ENCODE results near the gene RPS3.

RPS3 gene

DNA sequence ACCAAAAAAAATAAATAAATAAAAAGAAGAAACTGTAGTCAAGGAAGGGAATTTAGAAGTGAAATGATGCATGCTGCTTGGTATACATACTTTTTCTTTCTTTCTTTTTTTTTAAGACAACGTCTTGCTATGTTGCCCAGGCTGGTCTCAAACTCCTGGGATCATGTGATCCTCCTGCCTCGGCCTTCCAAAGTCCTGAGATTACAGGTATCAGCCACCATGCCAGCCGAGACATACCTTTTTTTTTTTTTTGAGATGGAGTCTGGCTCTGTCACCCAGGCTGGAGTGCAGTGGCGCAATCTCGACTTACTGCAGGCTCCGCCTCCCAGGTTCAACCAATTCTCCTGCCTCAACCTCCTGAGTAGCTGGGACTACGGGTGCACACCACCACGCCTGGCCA is 26.1 kb upstream of the RPS3 start:
- no peak overlapping the region for H3K4me3 ChIP-seq (ENCODE audit: insufficient read depth in 1 of 2, low read depth in 1 of 2, low read length in 2 of 2)
- H2BK15ac ChIP-seq (ENCODE audit: low read depth, poor library complexity, severe bottlenecking): no peak overlapping the region
- H3K27ac ChIP-seq (ENCODE audit: low read length, poor library complexity, severe bottlenecking): no peak overlapping the region
- no peak overlapping the region for H3K14ac ChIP-seq (ENCODE audit: low read length in 2 of 2)
- no peak overlapping the region for H3K9ac ChIP-seq (ENCODE audit: low read length)
- no peak overlapping the region for H3K4me2 ChIP-seq (ENCODE audit: low read length, poor library complexity, severe bottlenecking)
- H2BK5ac ChIP-seq (ENCODE audit: low read depth, low read length, poor library complexity, severe bottlenecking): no peak overlapping the region
- no peak overlapping the region for H3K23ac ChIP-seq (ENCODE audit: low read length in 2 of 2)
- no peak for DNase-seq
- no peak overlapping the region for H2BK12ac ChIP-seq (ENCODE audit: low read length in 2 of 2)
- no peaks in the 10 kb centered on the region for H3K27me3 ChIP-seq (ENCODE audit: control insufficient read depth in 1 of 2, insufficient read depth in 1 of 2, low read length in 2 of 2)
- H3K36me3 ChIP-seq (ENCODE audit: control insufficient read depth in 1 of 2, insufficient read depth in 2 of 2, low read depth in 1 of 2, low read length in 2 of 2): no peaks in the 10 kb centered on the region
- no peak overlapping the region for H2BK120ac ChIP-seq (ENCODE audit: low read depth, low read length)
- H3K9me3 ChIP-seq (ENCODE audit: control insufficient read depth, low read length): peaks cover 11% of the 10 kb centered on the region
- no peak overlapping the region for H3K18ac ChIP-seq (ENCODE audit: low read depth in 1 of 2, low read length in 2 of 2)
- WGBS: 90% methylated on average over 5 of the region's 8 CpGs
- no peak overlapping the region for H4K8ac ChIP-seq (ENCODE audit: low read length)
- H4K91ac ChIP-seq (ENCODE audit: low read length): no peak overlapping the region
- peaks cover 1% of the 10 kb centered on the region for H3K4me1 ChIP-seq (ENCODE audit: control insufficient read depth, insufficient read depth, low read depth, low read length)
- H3K4ac ChIP-seq (ENCODE audit: low read depth in 1 of 2, low read length in 2 of 2): no peak overlapping the region
- no peak overlapping the region for H2AFZ ChIP-seq (ENCODE audit: low read depth, low read length)
- H3K79me1 ChIP-seq (replicated peaks; ENCODE audit: low read length, poor library complexity, severe bottlenecking): no peaks in the 10 kb centered on the region
- no peak overlapping the region for H2AK5ac ChIP-seq (ENCODE audit: low read length, severe bottlenecking)

DNA sequence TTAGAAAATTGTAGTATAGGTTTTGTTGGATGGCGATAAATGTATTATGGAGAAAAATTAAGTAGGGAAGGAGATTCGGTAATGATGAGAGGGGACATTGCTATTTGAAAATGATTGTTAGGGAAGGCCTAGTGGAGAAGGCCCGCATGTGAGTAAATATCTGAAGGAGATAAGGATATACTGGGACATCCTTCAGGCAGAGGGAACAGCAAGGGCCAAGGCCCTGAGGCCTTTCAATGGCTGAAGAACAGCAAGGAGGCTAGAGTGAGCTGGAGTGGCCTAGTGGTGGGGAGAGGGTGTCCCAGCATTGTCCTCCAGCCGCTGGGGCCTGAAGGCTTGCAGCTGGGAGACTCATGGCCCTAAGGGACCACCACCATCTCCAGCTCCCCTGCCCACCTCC is 24.7 kb upstream of the RPS3 start:
- no peak overlapping the region for H3K23ac ChIP-seq (ENCODE audit: low read length in 2 of 2)
- H3K9ac ChIP-seq (ENCODE audit: low read length): no peak overlapping the region
- DNase-seq: no peak
- H2AK5ac ChIP-seq (ENCODE audit: low read length, severe bottlenecking): no peak overlapping the region
- 100% methylated on average over 4 of the region's 4 CpGs for WGBS
- H3K4me3 ChIP-seq (ENCODE audit: insufficient read depth in 1 of 2, low read depth in 1 of 2, low read length in 2 of 2): no peak overlapping the region
- H2BK12ac ChIP-seq (ENCODE audit: low read length in 2 of 2): peak overlapping the region in 1 of 2 experiments; percentile 15
- no peak overlapping the region for H2BK15ac ChIP-seq (ENCODE audit: low read depth, poor library complexity, severe bottlenecking)
- peak overlapping the region in 1 of 2 experiments; percentile 49 for H3K4ac ChIP-seq (ENCODE audit: low read depth in 1 of 2, low read length in 2 of 2)
- no peaks in the 10 kb centered on the region for H3K79me1 ChIP-seq (replicated peaks; ENCODE audit: low read length, poor library complexity, severe bottlenecking)
- H3K36me3 ChIP-seq (ENCODE audit: control insufficient read depth in 1 of 2, insufficient read depth in 2 of 2, low read depth in 1 of 2, low read length in 2 of 2): no peaks in the 10 kb centered on the region
- peak overlapping the region in 1 of 2 experiments; percentile 48 for H3K18ac ChIP-seq (ENCODE audit: low read depth in 1 of 2, low read length in 2 of 2)
- H3K27ac ChIP-seq (ENCODE audit: low read length, poor library complexity, severe bottlenecking): no peak overlapping the region
- no peak overlapping the region for H4K91ac ChIP-seq (ENCODE audit: low read length)
- no peak overlapping the region for H2AFZ ChIP-seq (ENCODE audit: low read depth, low read length)
- H3K14ac ChIP-seq (ENCODE audit: low read length in 2 of 2): no peak overlapping the region
- no peak overlapping the region for H3K4me2 ChIP-seq (ENCODE audit: low read length, poor library complexity, severe bottlenecking)
- H4K8ac ChIP-seq (ENCODE audit: low read length): no peak overlapping the region
- no peak overlapping the region for H2BK5ac ChIP-seq (ENCODE audit: low read depth, low read length, poor library complexity, severe bottlenecking)
- no peaks in the 10 kb centered on the region for H3K27me3 ChIP-seq (ENCODE audit: control insufficient read depth in 1 of 2, insufficient read depth in 1 of 2, low read length in 2 of 2)
- H3K4me1 ChIP-seq (ENCODE audit: control insufficient read depth, insufficient read depth, low read depth, low read length): peaks cover 7% of the 10 kb centered on the region
- H2BK120ac ChIP-seq (ENCODE audit: low read depth, low read length): no peak overlapping the region
- H3K9me3 ChIP-seq (ENCODE audit: control insufficient read depth, low read length): peaks cover 2% of the 10 kb centered on the region

DNA sequence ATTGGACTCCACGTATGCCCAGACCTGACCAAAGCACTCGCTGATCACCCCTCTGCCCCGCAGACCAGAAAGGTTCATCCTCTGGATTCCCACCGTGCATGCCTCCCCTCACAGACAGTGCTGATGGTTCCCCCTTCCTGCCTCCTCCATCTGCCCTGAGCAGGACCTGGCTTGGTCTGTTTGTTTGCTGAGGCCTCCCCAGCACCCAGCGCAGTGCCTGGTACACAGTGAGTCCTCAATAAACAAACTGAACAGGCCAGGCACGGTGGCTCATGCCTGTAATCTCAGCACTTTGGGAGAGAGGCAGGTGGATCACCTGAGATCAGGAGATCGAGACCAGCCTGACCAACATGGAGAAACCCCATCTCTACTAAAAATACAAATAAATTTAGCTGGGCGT is 23.7 kb upstream of the RPS3 start:
- Histone ChIP-seq H2AK5ac (ENCODE audit: low read length, severe bottlenecking) (no peak overlapping the region), H4K8ac (ENCODE audit: low read length) (no peak overlapping the region), H4K91ac (ENCODE audit: low read length) (no peak overlapping the region), H3K27ac (ENCODE audit: low read length, poor library complexity, severe bottlenecking) (no peak overlapping the region), H3K9ac (ENCODE audit: low read length) (no peak overlapping the region), H3K79me1 (replicated peaks; ENCODE audit: low read length, poor library complexity, severe bottlenecking) (no peaks in the 10 kb centered on the region), H3K4me2 (ENCODE audit: low read length, poor library complexity, severe bottlenecking) (no peak overlapping the region), H3K14ac (ENCODE audit: low read length in 2 of 2) (peak overlapping the region in 1 of 2 experiments; percentile 65), H3K4me3 (ENCODE audit: insufficient read depth in 1 of 2, low read depth in 1 of 2, low read length in 2 of 2) (no peak overlapping the region), H3K18ac (ENCODE audit: low read depth in 1 of 2, low read length in 2 of 2) (no peak overlapping the region), H3K4me1 (ENCODE audit: control insufficient read depth, insufficient read depth, low read depth, low read length) (peaks cover 8% of the 10 kb centered on the region), H3K27me3 (ENCODE audit: control insufficient read depth in 1 of 2, insufficient read depth in 1 of 2, low read length in 2 of 2) (no peaks in the 10 kb centered on the region), H2BK12ac (ENCODE audit: low read length in 2 of 2) (peak overlapping the region in 1 of 2 experiments; percentile 77), H3K23ac (ENCODE audit: low read length in 2 of 2) (no peak overlapping the region), H3K4ac (ENCODE audit: low read depth in 1 of 2, low read length in 2 of 2) (peak overlapping the region in 1 of 2 experiments; percentile 26), H3K9me3 (ENCODE audit: control insufficient read depth, low read length) (no peaks in the 10 kb centered on the region), H2BK120ac (ENCODE audit: low read depth, low read length) (no peak overlapping the region), H2BK5ac (ENCODE audit: low read depth, low read length, poor library complexity, severe bottlenecking) (no peak overlapping the region), H2BK15ac (ENCODE audit: low read depth, poor library complexity, severe bottlenecking) (no peak overlapping the region), H2AFZ (ENCODE audit: low read depth, low read length) (no peak overlapping the region), H3K36me3 (ENCODE audit: control insufficient read depth in 1 of 2, insufficient read depth in 2 of 2, low read depth in 1 of 2, low read length in 2 of 2) (no peaks in the 10 kb centered on the region)
- DNase-seq: no peak
- WGBS: 82% methylated on average over 8 of the region's 8 CpGs

DNA sequence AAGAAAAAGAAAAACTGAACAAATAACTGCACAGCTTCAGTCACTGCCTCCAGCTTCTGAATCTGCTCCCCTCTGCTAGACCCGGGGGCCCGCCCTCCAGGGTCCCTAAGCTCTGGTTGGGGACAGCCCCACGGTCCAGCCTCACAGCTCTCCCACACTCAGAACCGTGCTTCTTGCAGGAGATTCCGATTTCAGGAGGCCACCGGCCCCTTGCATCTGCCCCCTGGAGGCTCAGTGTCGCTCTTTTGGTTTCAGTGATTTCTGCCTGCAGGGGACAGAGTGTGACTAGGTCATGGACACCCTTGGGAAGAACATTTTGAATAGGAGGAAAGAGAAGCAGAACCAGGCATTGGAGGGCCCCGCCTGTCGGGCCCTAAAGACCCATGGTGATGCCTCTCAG is 23.1 kb upstream of the RPS3 start:
- 82% methylated on average over 9 of the region's 9 CpGs for WGBS

More for the DNA sequence above, 23.1 kb upstream of the RPS3 start:
- H3K9me3 ChIP-seq (ENCODE audit: control insufficient read depth, low read length): no peaks in the 10 kb centered on the region
- peak overlapping the region; percentile 27 for H4K8ac ChIP-seq (ENCODE audit: low read length)
- H2AFZ ChIP-seq (ENCODE audit: low read depth, low read length): no peak overlapping the region
- no peaks in the 10 kb centered on the region for H3K27me3 ChIP-seq (ENCODE audit: control insufficient read depth in 1 of 2, insufficient read depth in 1 of 2, low read length in 2 of 2)
- no peak overlapping the region for H2AK5ac ChIP-seq (ENCODE audit: low read length, severe bottlenecking)
- no peak overlapping the region for H2BK15ac ChIP-seq (ENCODE audit: low read depth, poor library complexity, severe bottlenecking)
- no peak overlapping the region for H2BK5ac ChIP-seq (ENCODE audit: low read depth, low read length, poor library complexity, severe bottlenecking)
- no peak overlapping the region for H3K4me3 ChIP-seq (ENCODE audit: insufficient read depth in 1 of 2, low read depth in 1 of 2, low read length in 2 of 2)
- H3K4me1 ChIP-seq (ENCODE audit: control insufficient read depth, insufficient read depth, low read depth, low read length): peaks cover 12% of the 10 kb centered on the region
- no peaks in the 10 kb centered on the region for H3K36me3 ChIP-seq (ENCODE audit: control insufficient read depth in 1 of 2, insufficient read depth in 2 of 2, low read depth in 1 of 2, low read length in 2 of 2)
- peak overlapping the region in 1 of 2 experiments; percentile 9 for H3K14ac ChIP-seq (ENCODE audit: low read length in 2 of 2)
- no peak overlapping the region for H2BK120ac ChIP-seq (ENCODE audit: low read depth, low read length)
- no peak overlapping the region for H3K23ac ChIP-seq (ENCODE audit: low read length in 2 of 2)
- H3K18ac ChIP-seq (ENCODE audit: low read depth in 1 of 2, low read length in 2 of 2): no peak overlapping the region
- H4K91ac ChIP-seq (ENCODE audit: low read length): no peak overlapping the region
- H3K9ac ChIP-seq (ENCODE audit: low read length): no peak overlapping the region
- no peak overlapping the region for H3K4me2 ChIP-seq (ENCODE audit: low read length, poor library complexity, severe bottlenecking)
- H3K79me1 ChIP-seq (replicated peaks; ENCODE audit: low read length, poor library complexity, severe bottlenecking): no peaks in the 10 kb centered on the region
- H3K27ac ChIP-seq (ENCODE audit: low read length, poor library complexity, severe bottlenecking): no peak overlapping the region
- H3K4ac ChIP-seq (ENCODE audit: low read depth in 1 of 2, low read length in 2 of 2): no peak overlapping the region
- DNase-seq: peak; percentile 15
- peak overlapping the region in 1 of 2 experiments; percentile 19 for H2BK12ac ChIP-seq (ENCODE audit: low read length in 2 of 2)

Data from mesenchymal stem cell (in vitro differentiated cells and primary cell).